GM23338 (cell line): ENCODE data around the gene SPX.

Experiments used
- CREB1 ChIP-seq: fragments of 250-450 bp; sonication (Bioruptor Pico); IDR thresholded peaks from 2 replicates; pipeline ENCODE4 v1.5.0; 2020; ENCODE audit warnings: low read depth, mild to moderate bottlenecking, moderate library complexity
- CTCF ChIP-seq, 2 experiments: fragments of 200-600 bp in 1 of 2; sonication (generic) in 1 of 2; conservative IDR thresholded peaks; 2 replicates each; pipeline versions ENCODE4 v1.5.1 to v1.6.1; 2016 to 2017; ENCODE audit warnings: antibody characterized with exemption in 2 of 2, low read depth in 2 of 2, mild to moderate bottlenecking in 2 of 2, moderate library complexity in 1 of 2
- ETS1 ChIP-seq: IDR thresholded peaks from 2 replicates; pipeline ENCODE4 v1.6.1; 2016; ENCODE audit warnings: antibody characterized with exemption
- EZH2 ChIP-seq: fragments of 200-600 bp; sonication (generic); IDR thresholded peaks from one replicate; pipeline ENCODE4 v1.8.0; 2017; ENCODE audit warnings: antibody characterized with exemption, mild to moderate bottlenecking, low read depth; ENCODE audit not compliant: unreplicated experiment
- EZH2phosphoT487 ChIP-seq: fragments of 200-600 bp; sonication (generic); IDR thresholded peaks from one replicate; pipeline ENCODE4 v1.8.1; 2018; ENCODE audit warnings: antibody characterized with exemption; ENCODE audit not compliant: unreplicated experiment
- NANOG ChIP-seq: IDR thresholded peaks from 2 replicates; pipeline ENCODE4 v1.6.1; 2016; ENCODE audit warnings: antibody characterized with exemption, borderline replicate concordance
- POLR2AphosphoS5 ChIP-seq: IDR thresholded peaks from 2 replicates; pipeline ENCODE4 v1.6.1; 2016; ENCODE audit warnings: antibody characterized with exemption, low read depth
- REST ChIP-seq: IDR thresholded peaks from one replicate; pipeline ENCODE4 v1.6.1; 2018; ENCODE audit warnings: antibody characterized with exemption; ENCODE audit not compliant: unreplicated experiment
- STAT1 ChIP-seq: IDR thresholded peaks from one replicate; pipeline ENCODE4 v1.6.1; 2016; ENCODE audit warnings: antibody characterized with exemption; ENCODE audit not compliant: unreplicated experiment
- ZNF114 ChIP-seq: fragments of 250-450 bp; sonication (Bioruptor Pico); IDR thresholded peaks from 2 replicates; pipeline ENCODE4 v1.5.0; 2020; ENCODE audit warnings: mild to moderate bottlenecking, moderate library complexity
- ZNF331 ChIP-seq: fragments of 250-450 bp; sonication (Bioruptor Pico); IDR thresholded peaks from 2 replicates; pipeline ENCODE4 v1.5.0; 2020; ENCODE audit warnings: low read depth, mild to moderate bottlenecking, moderate library complexity

GRCh38 chr12:21547437-21547836 lies 21.3 kb downstream of the SPX start:
- TF ChIP-seq STAT1, result no peak
- TF ChIP-seq REST, result no peak
- TF ChIP-seq CTCF (conservative IDR thresholded peaks at IDR 0.05; ENCODE audit: low read depth in 2 of 2), result no peak
- no peak for TF ChIP-seq CREB1 (CRISPR knock-in tag)
- no peak for TF ChIP-seq EZH2
- TF ChIP-seq ZNF331 (CRISPR knock-in tag), result no peak
- no peak for TF ChIP-seq POLR2AphosphoS5
- TF ChIP-seq EZH2phosphoT487, result no peak
- no peak for TF ChIP-seq ETS1
- TF ChIP-seq NANOG, result no peak
- TF ChIP-seq ZNF114 (CRISPR knock-in tag), result no peak
